RCC 7860 (cell line): ENCODE measurements around the gene KPRP.

Source experiments
- DNase-seq: peaks from one replicate; pipeline ENCODE4 v3.0.0-alpha.2; 2015; ENCODE audit warnings: low spot score
- FAIRE-seq: peaks from 2 replicates; lab custom pipeline; 2012; peaks lifted over from hg19 to GRCh38; lab: Jason Lieb, UNC

Gene KPRP

GRCh38 chr1:152757747-152758146 lies at the start of gene KPRP:
TSS of gene KPRP (plus strand) at chr1:152758025. CDS start at chr1:152759589, 1,564 bp downstream.
- DNase-seq (no peak), FAIRE-seq (no peak)

GRCh38 chr1:152718238-152718637 lies 39.6 kb upstream of the KPRP start:
- DNase-seq (no peak), FAIRE-seq (no peak)

- DNase-seq, result no peak
- no peak for FAIRE-seq
Measured at GRCh38 chr1:152725261-152725660, 32.6 kb upstream of the KPRP start.

- no peak for DNase-seq
- FAIRE-seq, result no peak
Measured at GRCh38 chr1:152728986-152729385, 28.8 kb upstream of the KPRP start.

- DNase-seq (no peak), FAIRE-seq (no peak)
Measured at GRCh38 chr1:152735648-152736047, 22.2 kb upstream of the KPRP start.

- DNase-seq (no peak), FAIRE-seq (no peak)
Measured at GRCh38 chr1:152737997-152738396, 19.8 kb upstream of the KPRP start.

GRCh38 chr1:152739841-152740240 lies 18.0 kb upstream of the KPRP start:
- DNase-seq, result no peak

GRCh38 chr1:152741656-152742055 lies 16.2 kb upstream of the KPRP start:
- FAIRE-seq (no peak), DNase-seq (no peak)

More at GRCh38 chr1:152739841-152740240, 18.0 kb upstream of the KPRP start:
- FAIRE-seq, result no peak

- FAIRE-seq (no peak), DNase-seq (no peak)
Measured at GRCh38 chr1:152743371-152744145, 14.3 kb upstream of the KPRP start.

GRCh38 chr1:152745289-152745704 lies 12.5 kb upstream of the KPRP start:
- no peak for FAIRE-seq
- no peak for DNase-seq

- DNase-seq (no peak), FAIRE-seq (no peak)
Measured at GRCh38 chr1:152745765-152746444, 11.9 kb upstream of the KPRP start.

GRCh38 chr1:152747831-152748230 lies 10.0 kb upstream of the KPRP start:
- no peak for FAIRE-seq
- no peak for DNase-seq

GRCh38 chr1:152752225-152752624 lies 5.6 kb upstream of the KPRP start:
- DNase-seq, result no peak
- no peak for FAIRE-seq

GRCh38 chr1:152753586-152753985 lies 4.2 kb upstream of the KPRP start:
- DNase-seq, result no peak
- FAIRE-seq, result no peak

- no peak for DNase-seq
- FAIRE-seq, result no peak
Measured at GRCh38 chr1:152756872-152757271, 953 bp upstream of the KPRP start.

GRCh38 chr1:152758636-152759035 lies 811 bp downstream of the KPRP start:
- no peak for DNase-seq

GRCh38 chr1:152759453-152760173 lies 1.8 kb downstream of the KPRP start:
- DNase-seq (no peak), FAIRE-seq (no peak)

More at GRCh38 chr1:152758636-152759035, 811 bp downstream of the KPRP start:
- no peak for FAIRE-seq

- FAIRE-seq (no peak), DNase-seq (no peak)
Measured at GRCh38 chr1:152760551-152761190, 2.8 kb downstream of the KPRP start.

- DNase-seq, result no peak
- FAIRE-seq, result no peak
Measured at GRCh38 chr1:152761609-152762213, 3.9 kb downstream of the KPRP start.

GRCh38 chr1:152768847-152769533 lies 11.2 kb downstream of the KPRP start:
- FAIRE-seq, result no peak
- DNase-seq, result no peak
